GM21390 (cell line): ENCODE measurements around the gene PLS1.
"Not testable (repeated sequence)": the region's sequence is repeated elsewhere in the genome, so short reads cannot be mapped to it uniquely, and the experiment has no call there.

Source experiments
- ATAC-seq: cut with Tn5 transposase; IDR thresholded peaks from one replicate; pipeline ENCODE4 v1.9.1; 2021; ENCODE audit not compliant: unreplicated experiment

PLS1 gene

GRCh38 chr3:142680710-142681109 is 84.5 kb downstream of the PLS1 start:
- ATAC-seq, result no peak

- no peak for ATAC-seq
These were observed 94.4 kb downstream of the PLS1 start for GRCh38 chr3:142690613-142691012.

GRCh38 chr3:142691527-142691926 is 95.3 kb downstream of the PLS1 start:
- ATAC-seq, result no peak

- no peak for ATAC-seq
These were observed 97.1 kb downstream of the PLS1 start for GRCh38 chr3:142693136-142693853.

- ATAC-seq, result no peak
These were observed 98.0 kb downstream of the PLS1 start for GRCh38 chr3:142694225-142694624.

- no peak for ATAC-seq
These were observed 109.0 kb downstream of the PLS1 start for GRCh38 chr3:142705198-142705597.

- no peak for ATAC-seq
These were observed 110.3 kb downstream of the PLS1 start for GRCh38 chr3:142706321-142707127.

- ATAC-seq, result no peak
These were observed 113.0 kb downstream of the PLS1 start for GRCh38 chr3:142709207-142709606.

GRCh38 chr3:142714882-142715281 is 118.7 kb downstream of the PLS1 start:
- ATAC-seq, result not testable (repeated sequence)

- ATAC-seq, result no peak
These were observed 119.9 kb downstream of the PLS1 start for GRCh38 chr3:142716102-142716501.

GRCh38 chr3:142723665-142723967 is 127.4 kb downstream of the PLS1 start:
- ATAC-seq, result peak; percentile 21

- peak; percentile 94 for ATAC-seq
These were observed 127.9 kb downstream of the PLS1 start, which contains the start of gene TRPC1 for GRCh38 chr3:142723968-142724681. Gene TRPC1, plus strand, starts transcription at chr3:142724034. Its CDS starts 526 bp downstream, at chr3:142724560.

- ATAC-seq, result peak; percentile 13
These were observed 128.6 kb downstream of the PLS1 start for GRCh38 chr3:142724682-142725356.

GRCh38 chr3:142725357-142725739 is 129.2 kb downstream of the PLS1 start:
- no peak for ATAC-seq

- no peak for ATAC-seq
These were observed 129.8 kb downstream of the PLS1 start for GRCh38 chr3:142726017-142726416.

- ATAC-seq, result no peak
These were observed 135.9 kb downstream of the PLS1 start for GRCh38 chr3:142732066-142732465.

- no peak for ATAC-seq
These were observed 138.6 kb downstream of the PLS1 start for GRCh38 chr3:142734834-142735233.

- no peak for ATAC-seq
These were observed 139.3 kb downstream of the PLS1 start for GRCh38 chr3:142735462-142735861.

GRCh38 chr3:142738396-142738795 is 142.2 kb downstream of the PLS1 start:
- ATAC-seq, result no peak

GRCh38 chr3:142746646-142747045 is 150.5 kb downstream of the PLS1 start:
- ATAC-seq, result no peak

GRCh38 chr3:142750531-142750930 is 154.3 kb downstream of the PLS1 start:
- not testable (repeated sequence) for ATAC-seq
